Neutrophil (primary cell): ENCODE measurements around the gene MEIOB.

Experiments
- H3K27ac ChIP-seq: fragments of 200-600 bp; sonication (generic); 2 replicates; pipeline ENCODE4 v1.5.1; 2016; ENCODE audit warnings: mild to moderate bottlenecking, moderate library complexity
- H3K27me3 ChIP-seq: fragments of 200-600 bp; sonication (generic); 2 replicates; pipeline ENCODE4 v1.6.0; 2016; ENCODE audit warnings: mild to moderate bottlenecking
- H3K36me3 ChIP-seq: fragments of 200-600 bp; sonication (generic); 2 replicates; pipeline ENCODE4 v1.5.1; 2017
- H3K4me1 ChIP-seq, 2 experiments: fragments of 200-600 bp in 1 of 2; sonication (generic) in 1 of 2; 1 replicate in 1 of 2; 2 replicates in 1 of 2; pipeline versions ENCODE4 v1.5.1 to v1.6.1; 2013 to 2016; ENCODE audit warnings: low read depth in 1 of 2, low read length in 1 of 2, mild to moderate bottlenecking in 1 of 2, moderate library complexity in 1 of 2; ENCODE audit not compliant: control insufficient read depth in 1 of 2, insufficient read depth in 1 of 2
- H3K4me3 ChIP-seq, 2 experiments: fragments of 200-600 bp in 1 of 2; sonication (generic) in 1 of 2; 1 replicate in 1 of 2; 2 replicates in 1 of 2; pipeline ENCODE4 v1.5.1; 2013 to 2016; ENCODE audit warnings: low read depth in 1 of 2, low read length in 1 of 2, mild to moderate bottlenecking in 1 of 2, moderate library complexity in 1 of 2
- H3K9me3 ChIP-seq: fragments of 200-600 bp; sonication (generic); 2 replicates; pipeline ENCODE4 v1.5.1; 2016
- CTCF ChIP-seq: fragments of 200-600 bp; sonication (generic); IDR thresholded peaks from 2 replicates; pipeline ENCODE4 v1.5.1; 2016; ENCODE audit warnings: antibody characterized with exemption

The MEIOB gene

GRCh38 chr16:1819611-1820010 is 52.4 kb downstream of the MEIOB start:
- no peaks in the 10 kb centered on the region for H3K27me3 ChIP-seq
- H3K9me3 ChIP-seq: no peaks in the 10 kb centered on the region
- H3K4me3 ChIP-seq: no peak overlapping the region
- H3K36me3 ChIP-seq: peaks cover 78% of the 10 kb centered on the region
- no peaks in the 10 kb centered on the region for H3K4me1 ChIP-seq
- no peak overlapping the region for H3K27ac ChIP-seq
- no peak for TF ChIP-seq CTCF

- TF ChIP-seq CTCF: no peak
- H3K4me3 ChIP-seq: no peak overlapping the region
- no peak overlapping the region for H3K27ac ChIP-seq
- peaks cover 85% of the 10 kb centered on the region for H3K36me3 ChIP-seq
- no peaks in the 10 kb centered on the region for H3K9me3 ChIP-seq
- no peaks in the 10 kb centered on the region for H3K27me3 ChIP-seq
- H3K4me1 ChIP-seq: no peaks in the 10 kb centered on the region
Measured at GRCh38 chr16:1818873-1819525, 53.0 kb downstream of the MEIOB start.

- no peak for TF ChIP-seq CTCF
- Histone ChIP-seq H3K27me3 (no peaks in the 10 kb centered on the region), H3K4me1 (no peaks in the 10 kb centered on the region), H3K27ac (no peak overlapping the region), H3K4me3 (no peak overlapping the region), H3K9me3 (no peaks in the 10 kb centered on the region), H3K36me3 (peaks cover 91% of the 10 kb centered on the region)
Measured at GRCh38 chr16:1818204-1818872, 53.6 kb downstream of the MEIOB start.

GRCh38 chr16:1817716-1818115 is 54.2 kb downstream of the MEIOB start:
- H3K36me3 ChIP-seq: peaks cover 95% of the 10 kb centered on the region
- H3K27ac ChIP-seq: no peak overlapping the region
- no peak for TF ChIP-seq CTCF
- H3K9me3 ChIP-seq: no peaks in the 10 kb centered on the region
- no peak overlapping the region for H3K4me3 ChIP-seq
- no peaks in the 10 kb centered on the region for H3K27me3 ChIP-seq
- H3K4me1 ChIP-seq: no peaks in the 10 kb centered on the region

- Histone ChIP-seq H3K27ac (no peak overlapping the region), H3K4me1 (no peaks in the 10 kb centered on the region), H3K9me3 (no peaks in the 10 kb centered on the region), H3K36me3 (peaks cover 91% of the 10 kb centered on the region), H3K27me3 (no peaks in the 10 kb centered on the region), H3K4me3 (no peak overlapping the region)
- TF ChIP-seq CTCF: no peak
Measured at GRCh38 chr16:1817276-1817589, 54.7 kb downstream of the MEIOB start.
